ENCODE data around the gene PTGFR. TPM values are rescaled to one million over a fixed set of nuclear protein-coding genes. Genes with fewer than 3 reads are reported as not detected.

The PTGFR gene
- total RNA-seq, 1 donor from 2014 or later = not detected

- Mint-ChIP-seq H3K4me1 (ENCODE audit: low read depth, unreplicated experiment) (no peaks in the 10 kb centered on the region), H3K36me3 (ENCODE audit: unreplicated experiment) (no peaks in the 10 kb centered on the region), H3K4me3 (ENCODE audit: unreplicated experiment) (no peak overlapping the region), H3K9me3 (ENCODE audit: unreplicated experiment) (no peaks in the 10 kb centered on the region), H3K27me3 (ENCODE audit: unreplicated experiment) (no peaks in the 10 kb centered on the region), H3K27ac (ENCODE audit: unreplicated experiment) (no peak overlapping the region)
- DNase-seq = no peak
- TF ChIP-seq CTCF (IDR thresholded peaks at IDR 0.05; ENCODE audit: partially characterized antibody, unreplicated experiment) = no peak
Measured at GRCh38 chr1:78565393-78565792, 74.6 kb downstream of the PTGFR start.

- Mint-ChIP-seq H3K36me3 (ENCODE audit: unreplicated experiment) (no peaks in the 10 kb centered on the region), H3K9me3 (ENCODE audit: unreplicated experiment) (no peaks in the 10 kb centered on the region), H3K27ac (ENCODE audit: unreplicated experiment) (no peak overlapping the region), H3K4me3 (ENCODE audit: unreplicated experiment) (no peak overlapping the region), H3K27me3 (ENCODE audit: unreplicated experiment) (no peaks in the 10 kb centered on the region), H3K4me1 (ENCODE audit: low read depth, unreplicated experiment) (no peaks in the 10 kb centered on the region)
- DNase-seq = no peak
- no peak for TF ChIP-seq CTCF (IDR thresholded peaks at IDR 0.05; ENCODE audit: partially characterized antibody, unreplicated experiment)
Measured at GRCh38 chr1:78570539-78570938, 79.8 kb downstream of the PTGFR start.

- H3K9me3 Mint-ChIP-seq (ENCODE audit: unreplicated experiment) = no peaks in the 10 kb centered on the region
- H3K27ac Mint-ChIP-seq (ENCODE audit: unreplicated experiment) = no peak overlapping the region
- no peaks in the 10 kb centered on the region for H3K27me3 Mint-ChIP-seq (ENCODE audit: unreplicated experiment)
- DNase-seq = no peak
- no peaks in the 10 kb centered on the region for H3K36me3 Mint-ChIP-seq (ENCODE audit: unreplicated experiment)
- no peaks in the 10 kb centered on the region for H3K4me1 Mint-ChIP-seq (ENCODE audit: low read depth, unreplicated experiment)
- no peak overlapping the region for H3K4me3 Mint-ChIP-seq (ENCODE audit: unreplicated experiment)
- no peak for TF ChIP-seq CTCF (IDR thresholded peaks at IDR 0.05; ENCODE audit: partially characterized antibody, unreplicated experiment)
Measured at GRCh38 chr1:78577257-78578100, 86.7 kb downstream of the PTGFR start.

- Mint-ChIP-seq H3K27me3 (ENCODE audit: unreplicated experiment) (no peaks in the 10 kb centered on the region), H3K36me3 (ENCODE audit: unreplicated experiment) (no peaks in the 10 kb centered on the region), H3K9me3 (ENCODE audit: unreplicated experiment) (no peaks in the 10 kb centered on the region), H3K4me1 (ENCODE audit: low read depth, unreplicated experiment) (no peaks in the 10 kb centered on the region), H3K4me3 (ENCODE audit: unreplicated experiment) (no peak overlapping the region), H3K27ac (ENCODE audit: unreplicated experiment) (no peak overlapping the region)
- no peak for TF ChIP-seq CTCF (IDR thresholded peaks at IDR 0.05; ENCODE audit: partially characterized antibody, unreplicated experiment)
- no peak for DNase-seq
Measured at GRCh38 chr1:78586572-78586971, 95.8 kb downstream of the PTGFR start.

GRCh38 chr1:78587211-78587610 lies 96.4 kb downstream of the PTGFR start:
- Mint-ChIP-seq H3K27ac (ENCODE audit: unreplicated experiment) (no peak overlapping the region), H3K4me3 (ENCODE audit: unreplicated experiment) (no peak overlapping the region), H3K27me3 (ENCODE audit: unreplicated experiment) (no peaks in the 10 kb centered on the region), H3K36me3 (ENCODE audit: unreplicated experiment) (no peaks in the 10 kb centered on the region), H3K9me3 (ENCODE audit: unreplicated experiment) (no peaks in the 10 kb centered on the region), H3K4me1 (ENCODE audit: low read depth, unreplicated experiment) (no peaks in the 10 kb centered on the region)
- TF ChIP-seq CTCF (IDR thresholded peaks at IDR 0.05; ENCODE audit: partially characterized antibody, unreplicated experiment) = no peak
- DNase-seq = no peak
